T47D (cell line): ENCODE data around the gene EXOC3L4.

Experiments used
- DNase-seq, 2 experiments: peaks; one replicate each; pipeline versions ENCODE4 v3.0.0 to v3.0.0-alpha.2; 2011 to 2012; ENCODE audit warnings: low read depth in 1 of 2, low spot score in 1 of 2
- JUND ChIP-seq: IDR thresholded peaks from 2 replicates; pipeline ENCODE4 v1.6.1; 2012; ENCODE audit warnings: low read depth
- in situ Hi-C: cut with HindIII; loops from 2 replicates; pipeline ENCODE4 v1.10.0; 2016; ENCODE audit warnings: low sequenced_read_pairs, low pct_unique_long_range_greater_than_20kb

EXOC3L4 gene

GRCh38 chr14:103126088-103126872, 31.8 kb downstream of the EXOC3L4 start:
- in situ Hi-C loops, result no loop called here
- no peak for DNase-seq
- no peak for TF ChIP-seq JUND

- no peak for TF ChIP-seq JUND
- in situ Hi-C loops, result no loop called here
- DNase-seq, result no peak
These were observed 32.4 kb downstream of the EXOC3L4 start for GRCh38 chr14:103126873-103127304.

DNA sequence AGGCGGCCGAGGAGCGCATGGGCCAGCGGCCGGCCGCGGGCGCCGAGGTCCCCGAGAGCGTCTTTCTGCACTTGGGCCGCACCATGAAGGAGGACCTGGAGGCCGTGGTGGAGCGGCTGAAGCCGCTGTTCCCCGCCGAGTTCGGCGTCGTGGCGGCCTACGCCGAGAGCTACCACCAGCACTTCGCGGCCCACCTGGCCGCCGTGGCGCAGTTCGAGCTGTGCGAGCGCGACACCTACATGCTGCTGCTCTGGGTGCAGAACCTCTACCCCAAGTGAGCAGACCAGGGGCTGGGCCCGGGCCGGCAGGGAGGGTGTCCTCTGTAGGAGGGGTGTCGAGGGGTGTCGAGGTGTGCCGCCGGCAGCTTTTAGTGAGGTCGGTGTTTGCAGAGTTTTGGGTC, 32.8 kb downstream of the EXOC3L4 start:
- no peak for TF ChIP-seq JUND
- no peak for DNase-seq
- in situ Hi-C loops, result no loop called here

DNA sequence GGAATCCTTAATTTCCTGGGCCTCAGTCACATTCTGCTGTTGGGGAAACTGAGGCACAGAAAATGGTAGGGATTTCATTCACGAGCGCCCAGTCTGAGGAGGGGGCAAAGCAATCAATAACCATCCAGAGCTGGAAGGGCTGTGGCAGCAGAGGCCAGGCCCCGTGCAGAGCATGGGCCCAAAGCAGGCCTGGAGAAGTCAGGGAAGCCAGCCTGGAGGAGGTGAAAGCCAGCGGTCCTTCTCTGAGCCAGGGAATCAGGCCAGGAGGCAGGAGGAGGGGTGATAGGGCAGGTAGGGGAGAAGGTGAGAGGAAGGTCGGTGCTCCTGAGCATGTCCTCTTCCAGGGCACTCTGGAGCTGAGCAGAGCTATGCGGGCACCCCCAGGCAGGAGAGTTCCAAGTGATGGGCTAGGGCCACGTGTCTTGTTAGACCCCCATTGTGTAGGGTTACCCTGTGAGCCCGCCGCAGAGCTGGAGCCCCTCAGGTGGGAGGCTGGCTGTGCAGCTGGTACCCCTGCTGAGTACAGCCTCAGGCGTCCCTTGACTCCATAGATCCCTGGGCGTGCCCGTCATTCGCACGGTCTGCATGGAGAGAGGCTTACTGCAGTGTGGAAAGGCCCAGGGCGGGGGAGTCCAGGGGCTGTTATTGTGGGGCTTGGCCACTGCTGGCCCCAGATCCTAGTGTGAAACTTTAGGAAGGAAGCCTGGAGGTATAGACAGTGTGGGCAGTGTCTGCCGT, 33.5 kb downstream of the EXOC3L4 start:
- in situ Hi-C loops, result no loop called here
- DNase-seq, result no peak
- TF ChIP-seq JUND, result no peak

DNA sequence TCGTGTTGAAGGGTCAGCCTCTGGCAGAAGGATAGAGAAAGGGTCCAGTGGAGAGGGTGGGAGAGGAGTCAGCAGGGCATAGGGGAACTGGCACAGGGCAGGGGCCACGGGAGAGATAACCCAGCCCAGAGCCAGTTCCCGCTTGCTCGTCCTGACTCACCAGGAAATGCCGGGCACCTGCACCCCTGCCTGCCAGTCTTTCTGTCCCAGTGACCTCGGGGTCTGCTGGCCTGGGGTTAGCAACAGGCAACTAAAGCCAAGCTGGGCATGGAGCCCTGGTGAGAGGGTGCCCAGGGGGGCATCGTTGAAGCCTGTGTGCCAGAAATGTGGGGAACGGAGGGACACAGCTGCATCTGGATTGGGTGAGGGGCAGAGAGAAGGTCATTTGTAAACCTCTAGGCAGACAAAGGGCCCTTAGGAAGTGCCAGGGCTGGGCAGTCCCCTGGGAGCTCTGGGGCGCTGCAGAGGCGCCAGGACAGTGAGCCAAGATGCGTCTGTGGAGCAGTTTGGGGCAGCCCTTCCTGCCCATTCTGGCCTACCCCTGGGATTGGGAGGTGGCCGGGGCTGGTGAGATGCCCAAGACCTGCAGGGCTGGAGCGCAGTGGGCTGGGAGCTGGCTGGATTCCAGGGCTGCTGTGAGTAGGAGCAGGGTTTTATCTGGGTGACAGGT, 34.2 kb downstream of the EXOC3L4 start:
- no peak for DNase-seq
- in situ Hi-C loops, result no loop called here
- TF ChIP-seq JUND, result no peak

GRCh38 chr14:103129301-103130016, 34.9 kb downstream of the EXOC3L4 start:
- TF ChIP-seq JUND, result no peak
- in situ Hi-C loops, result no loop called here
- DNase-seq, result no peak

GRCh38 chr14:103130017-103130764, 35.7 kb downstream of the EXOC3L4 start:
- DNase-seq, result no peak
- in situ Hi-C loops, result no loop called here
- no peak for TF ChIP-seq JUND

- in situ Hi-C loops, result no loop called here
These were observed 36.4 kb downstream of the EXOC3L4 start for GRCh38 chr14:103130965-103131364.

GRCh38 chr14:103131580-103131979, 37.1 kb downstream of the EXOC3L4 start:
- no peak for TF ChIP-seq JUND
- in situ Hi-C loops, result no loop called here
- no peak for DNase-seq

More at GRCh38 chr14:103130965-103131364, 36.4 kb downstream of the EXOC3L4 start:
- no peak for DNase-seq
- no peak for TF ChIP-seq JUND

DNA sequence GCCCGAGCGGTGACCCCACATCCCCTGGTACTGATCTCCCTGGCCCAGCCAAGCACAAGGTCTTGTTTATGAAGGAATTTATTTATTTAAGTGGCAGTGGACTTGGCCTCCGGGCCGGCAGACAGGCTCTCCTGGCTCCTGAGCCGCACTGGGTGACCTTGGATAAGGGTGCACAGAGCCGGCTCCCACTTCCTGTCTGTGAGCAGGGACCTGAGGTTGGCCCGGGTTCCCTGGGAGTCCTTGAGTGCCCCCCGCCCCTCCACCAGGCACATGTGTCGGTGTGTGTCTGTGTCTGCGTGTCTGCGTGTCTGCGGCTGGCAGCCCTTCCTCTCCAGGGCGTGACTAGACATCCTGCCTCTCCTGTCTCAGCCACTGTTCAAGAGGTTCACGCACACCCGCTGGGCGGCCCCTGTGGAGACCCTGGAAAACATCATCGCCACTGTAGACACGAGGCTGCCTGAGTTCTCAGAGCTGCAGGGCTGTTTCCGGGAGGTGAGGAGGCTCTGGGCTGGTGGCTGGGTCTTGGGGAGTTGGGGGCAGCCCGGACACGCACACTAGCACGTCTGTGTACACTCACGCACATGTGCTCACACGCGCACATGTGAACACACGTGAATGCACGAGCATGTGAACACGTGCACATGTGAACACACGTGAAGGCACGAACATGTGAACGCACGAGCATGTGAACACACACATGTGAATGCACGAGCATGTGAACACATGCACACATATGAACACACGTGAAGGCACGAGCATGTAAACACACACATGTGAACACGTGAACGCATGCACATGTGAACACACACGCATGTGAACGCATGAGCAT, 38.1 kb downstream of the EXOC3L4 start:
- DNase-seq, result no peak
- in situ Hi-C loops, result no loop called here
- TF ChIP-seq JUND, result no peak

- in situ Hi-C loops, result no loop called here
- DNase-seq, result no peak
- no peak for TF ChIP-seq JUND
These were observed 39.0 kb downstream of the EXOC3L4 start for GRCh38 chr14:103133210-103134140.
